HG03457 (cell line): ENCODE measurements around the gene EFR3B.

Source experiments
- ATAC-seq: cut with Tn5 transposase; IDR thresholded peaks from one replicate; pipeline ENCODE4 v1.9.1; 2021; ENCODE audit warnings: moderate number of reproducible peaks; ENCODE audit not compliant: unreplicated experiment

Gene EFR3B

DNA sequence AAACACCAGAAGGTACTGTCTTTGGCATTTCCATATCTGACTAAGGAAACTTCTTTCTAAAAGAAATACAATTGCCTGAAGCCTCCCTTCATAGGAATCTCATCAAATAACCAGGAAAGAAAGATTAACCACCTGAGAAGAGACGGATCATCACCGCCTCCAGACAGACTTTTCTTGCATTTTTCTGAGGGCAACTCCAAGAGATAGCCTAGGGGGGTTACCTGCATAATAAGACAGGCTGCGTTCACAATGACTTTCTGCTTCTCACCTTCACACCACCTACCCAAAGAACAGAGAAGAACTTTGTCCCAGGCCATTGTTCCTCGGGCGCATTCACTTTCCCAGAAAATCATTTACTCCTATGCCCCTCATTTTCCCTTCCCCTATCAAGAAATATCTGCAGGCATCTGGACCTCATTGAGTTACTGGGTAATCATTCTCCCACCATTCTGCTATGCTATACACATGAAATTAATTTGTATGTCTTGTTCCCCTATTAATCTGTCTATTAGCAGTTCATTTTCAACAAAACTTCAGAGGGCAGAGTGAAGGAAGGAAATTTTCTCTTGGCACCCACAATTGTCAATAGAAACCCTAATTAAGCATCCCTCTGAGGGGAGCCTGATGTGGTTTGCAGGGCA is 134.8 kb downstream of the EFR3B start:
- no peak for ATAC-seq

DNA sequence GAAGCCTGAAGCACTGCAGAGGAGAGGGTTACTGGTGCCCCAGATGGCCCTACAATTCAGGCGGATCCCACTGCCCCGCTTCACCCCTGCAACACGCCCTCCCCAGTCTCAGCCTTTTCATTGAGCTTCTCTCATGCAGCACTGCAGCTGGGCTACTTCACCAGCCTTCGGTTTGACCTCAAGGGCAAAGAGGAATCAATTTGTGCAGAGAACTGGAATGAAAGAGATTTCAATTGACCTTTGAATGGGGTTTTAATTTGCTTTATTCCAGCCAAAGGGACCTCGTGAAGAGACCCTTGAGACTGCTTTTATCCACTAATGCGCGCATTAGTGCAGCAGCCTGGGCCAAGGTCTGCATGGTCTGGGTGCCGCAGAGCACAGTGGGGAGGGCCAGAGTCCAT is 135.3 kb downstream of the EFR3B start:
- ATAC-seq, result no peak

DNA sequence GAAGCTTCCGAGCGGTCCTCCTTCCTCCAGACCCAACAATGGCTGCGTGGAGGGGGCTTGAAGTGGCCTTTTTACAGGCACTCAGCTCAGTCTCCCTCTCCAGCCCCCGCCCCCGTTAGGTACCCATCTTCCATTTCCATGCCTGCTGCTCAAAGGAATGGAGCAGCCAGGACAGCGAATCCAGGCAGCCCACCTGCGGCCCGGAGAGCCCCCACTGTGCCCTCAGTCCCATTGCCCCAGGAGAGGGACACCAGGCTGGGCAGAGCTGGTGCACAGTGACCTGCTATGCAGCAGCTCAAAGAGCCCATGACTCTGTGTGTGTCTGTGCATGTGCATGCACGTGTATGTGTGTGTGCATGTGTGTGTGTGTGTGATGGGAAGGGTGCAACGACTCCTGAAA is 137.1 kb downstream of the EFR3B start:
- no peak for ATAC-seq

DNA sequence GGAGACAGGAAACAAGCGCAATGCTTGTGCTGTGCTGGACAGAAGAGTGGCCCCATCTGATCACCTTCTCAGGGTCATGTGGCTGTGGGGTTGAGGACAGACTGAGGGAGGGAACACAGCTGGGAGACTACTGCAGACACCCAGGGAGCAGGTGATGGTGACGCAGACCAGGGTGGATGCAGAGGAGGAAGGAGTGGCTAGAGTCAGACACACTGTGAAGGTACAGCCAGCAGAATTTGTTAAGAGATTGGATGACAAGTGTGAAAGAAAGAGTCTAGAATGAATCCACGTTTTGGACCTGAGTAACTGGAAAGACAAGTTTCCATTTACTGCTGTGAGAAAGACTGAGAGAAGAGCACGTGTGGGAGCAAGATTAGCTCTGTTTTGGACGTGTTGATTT is 142.4 kb downstream of the EFR3B start:
- ATAC-seq, result no peak

DNA sequence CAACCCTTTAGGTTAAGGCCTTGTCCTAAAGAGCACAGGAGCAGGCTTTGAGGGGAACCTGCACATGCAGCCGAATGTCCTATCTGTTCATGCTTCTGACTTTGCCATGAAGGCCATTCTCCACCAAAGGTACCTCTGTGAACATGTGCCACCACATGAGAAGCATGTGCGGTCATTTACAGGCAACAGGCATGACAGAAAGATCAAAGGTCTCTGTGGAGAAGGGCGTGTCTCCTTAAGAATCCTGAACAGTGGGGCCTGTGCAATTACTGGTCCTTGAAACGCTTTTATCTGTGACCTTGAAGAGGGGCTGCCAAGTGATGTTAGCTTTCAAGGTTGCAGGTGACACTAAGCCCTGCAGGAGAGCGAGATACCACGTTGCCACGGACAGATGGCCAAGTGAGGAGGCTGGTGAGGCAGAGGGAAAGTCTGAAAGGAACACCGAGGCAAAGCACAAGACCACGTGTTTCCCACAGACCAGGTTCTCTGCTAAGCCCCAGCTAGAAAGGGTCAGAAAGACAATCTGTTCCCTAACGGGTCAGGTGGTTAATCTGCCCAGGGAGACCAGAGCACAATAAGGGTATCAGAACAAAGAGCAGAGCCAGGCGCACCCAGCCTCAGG is 146.0 kb downstream of the EFR3B start:
- no peak for ATAC-seq

DNA sequence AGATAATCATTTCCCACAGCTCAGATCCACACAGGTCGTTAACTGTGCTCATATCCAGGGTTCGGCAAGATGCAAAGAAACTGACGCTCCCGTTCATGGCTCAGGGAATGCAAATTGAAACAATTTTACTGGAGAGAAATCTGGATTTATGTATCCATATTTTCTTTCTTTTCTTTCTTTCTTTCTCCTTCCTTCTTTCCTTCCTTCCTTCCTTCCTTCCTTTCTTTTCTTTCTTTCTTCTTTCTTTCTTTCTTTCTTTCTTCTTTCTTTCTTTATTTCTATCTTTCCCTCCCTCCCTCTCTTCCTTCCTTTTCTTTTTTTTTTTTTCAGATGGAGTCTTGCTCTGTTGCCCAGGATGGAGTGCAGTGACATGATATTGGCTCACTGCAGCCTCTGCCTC is 146.5 kb downstream of the EFR3B start:
- no peak for ATAC-seq

DNA sequence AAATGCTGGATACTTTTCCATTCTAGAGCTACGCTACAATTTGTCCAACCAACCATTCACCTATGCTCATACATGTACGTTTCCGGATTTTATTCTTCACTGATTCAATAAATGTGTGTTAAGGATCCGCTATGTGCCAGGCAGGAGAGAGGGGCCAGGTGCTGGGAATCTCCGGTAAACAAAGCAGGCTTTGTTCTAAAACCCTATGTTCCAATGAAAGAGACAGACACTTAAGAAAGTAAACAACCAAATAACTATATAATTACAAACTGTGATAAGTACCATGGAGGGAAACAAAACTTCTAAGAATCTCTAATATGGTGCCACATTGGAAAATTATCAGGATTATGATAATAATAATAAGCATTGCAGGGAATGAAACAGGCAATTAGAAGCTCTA is 148.7 kb downstream of the EFR3B start:
- ATAC-seq, result no peak

DNA sequence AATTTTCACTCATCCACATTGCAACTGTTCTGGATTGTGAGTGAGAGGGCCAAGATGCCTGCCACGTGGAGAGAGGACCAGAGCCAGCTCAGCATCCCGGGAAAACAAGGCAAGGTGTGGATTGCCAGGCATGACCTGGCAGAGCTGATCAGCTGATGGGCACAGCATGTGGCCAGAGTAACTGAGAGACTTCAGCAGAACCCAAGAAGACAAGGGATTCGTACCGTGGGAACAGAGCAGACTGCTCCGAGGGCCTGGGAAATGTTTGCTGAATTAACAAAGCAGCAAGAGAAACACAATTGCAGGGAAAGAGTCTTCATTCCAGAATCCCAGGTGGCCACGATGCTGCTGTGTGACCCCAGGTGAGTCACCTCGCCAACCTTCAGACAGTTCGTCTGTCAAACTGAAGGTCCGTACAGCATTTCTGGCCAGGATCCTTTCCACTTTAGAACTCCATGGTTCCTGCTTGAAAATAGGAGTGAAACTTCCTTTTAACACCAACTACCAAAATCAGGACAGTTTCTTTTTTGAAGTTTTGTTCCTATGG is 152.8 kb downstream of the EFR3B start:
- no peak for ATAC-seq

DNA sequence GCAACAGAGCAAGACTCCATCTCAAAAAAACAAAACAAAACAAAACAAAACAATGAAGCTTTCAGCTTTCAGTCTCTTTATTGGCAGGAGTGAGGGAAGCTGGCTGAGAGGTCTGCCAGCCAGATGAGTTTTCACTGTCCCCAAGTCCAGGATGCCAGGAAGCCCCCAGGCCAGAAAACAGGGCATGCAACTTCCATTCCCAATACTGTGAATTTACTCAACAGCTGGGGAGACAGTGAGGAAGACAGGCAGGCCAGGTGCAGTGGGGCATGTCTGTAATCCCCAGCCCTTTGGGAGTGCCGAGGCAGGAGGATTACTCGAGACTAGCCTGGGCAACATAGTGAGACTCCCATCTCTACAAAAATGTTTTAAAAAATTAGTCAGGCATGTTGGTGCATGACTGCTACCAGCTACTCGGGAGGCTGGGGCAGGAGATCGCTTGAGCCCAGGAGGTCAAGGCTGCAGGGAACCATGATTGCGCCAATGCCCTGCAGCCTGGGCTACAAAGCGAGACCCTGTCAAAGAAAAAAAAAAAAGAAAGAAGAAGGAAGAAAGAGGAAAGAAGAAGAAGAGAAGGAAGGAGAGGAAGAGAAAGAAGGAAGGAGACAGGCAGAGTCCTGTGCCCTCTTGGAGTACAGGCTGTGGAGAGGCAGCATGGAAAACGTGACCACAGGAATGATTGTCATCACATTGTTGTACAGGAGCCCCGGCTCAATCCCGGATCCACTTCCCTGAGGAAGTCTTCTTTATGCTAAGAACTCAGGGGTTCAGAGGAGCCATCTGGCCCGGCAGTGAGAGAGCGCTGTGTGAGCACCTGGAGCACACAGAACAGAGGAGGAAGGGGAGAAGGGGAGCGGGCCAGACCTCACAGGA is 155.7 kb downstream of the EFR3B start:
- ATAC-seq, result no peak

DNA sequence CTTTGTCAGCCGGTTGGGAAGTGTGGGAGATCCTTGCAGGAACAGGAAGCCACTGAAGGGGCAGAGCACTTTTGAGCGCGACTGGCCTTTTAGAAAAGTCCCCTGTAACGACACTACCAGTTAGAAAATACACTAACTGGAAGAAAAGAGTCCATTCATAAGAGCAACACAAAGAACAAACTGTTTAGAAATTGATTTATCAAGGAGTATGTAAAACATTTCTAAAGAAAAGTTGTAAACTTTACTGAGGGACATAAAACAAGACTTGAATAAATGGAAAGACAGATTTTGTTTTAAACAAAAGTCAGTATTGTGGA is 156.3 kb downstream of the EFR3B start:
- no peak for ATAC-seq

DNA sequence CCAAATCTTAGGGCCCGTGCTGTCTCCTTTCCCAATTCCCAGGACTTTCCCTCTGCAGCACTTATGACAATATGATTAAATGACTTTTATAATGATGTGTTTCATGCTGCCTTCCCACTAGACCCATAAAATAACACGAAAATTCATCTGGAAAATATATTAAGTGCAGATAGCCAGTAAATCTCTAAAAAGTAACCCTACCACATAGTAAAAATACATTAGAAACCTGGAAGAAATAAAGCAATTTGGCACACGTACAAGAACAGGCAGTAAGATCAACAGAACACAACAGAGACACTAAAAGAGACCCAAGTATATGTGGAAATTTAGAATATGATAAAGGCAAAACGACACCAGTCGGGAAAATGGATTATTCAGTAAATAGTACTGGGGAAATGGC is 156.7 kb downstream of the EFR3B start:
- ATAC-seq, result no peak

DNA sequence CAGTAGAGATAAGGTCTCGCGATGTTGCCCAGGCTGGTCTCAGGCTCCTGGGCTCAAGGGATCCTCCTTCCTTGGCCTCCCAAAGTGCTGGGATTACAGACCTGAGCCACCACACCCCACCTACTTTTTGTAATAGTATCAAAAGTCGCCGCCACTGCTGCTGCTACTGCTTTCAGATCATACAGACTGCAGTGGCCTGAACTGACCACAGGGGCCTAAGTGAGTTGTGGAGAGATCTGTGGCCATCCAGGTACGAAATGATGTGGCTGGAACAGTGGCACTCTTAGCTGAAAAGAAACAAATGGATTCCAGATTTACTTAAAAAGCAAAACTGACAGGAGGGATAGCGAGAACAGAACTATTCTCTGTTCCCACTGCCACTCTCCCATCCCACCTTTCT is 159.4 kb downstream of the EFR3B start:
- ATAC-seq, result no peak

DNA sequence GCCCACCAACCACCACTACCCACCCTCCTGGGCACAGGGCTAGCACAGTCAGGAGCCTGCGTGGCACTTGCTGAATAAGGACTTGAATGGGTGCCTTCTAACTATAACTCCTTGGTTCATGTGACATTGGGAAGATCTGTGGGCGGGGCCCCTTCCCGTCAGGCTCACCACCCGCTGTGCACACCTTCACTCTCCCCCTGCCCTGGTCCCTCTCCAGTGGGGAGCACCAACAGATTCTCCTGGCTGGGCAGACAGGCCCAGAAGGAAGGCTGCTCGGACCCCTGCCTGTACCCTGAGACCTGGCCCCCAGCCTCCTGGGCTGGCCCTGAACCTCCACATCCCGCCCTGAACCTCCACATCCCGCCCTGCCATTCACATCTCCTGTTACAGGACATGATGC is 159.9 kb downstream of the EFR3B start:
- ATAC-seq, result no peak

DNA sequence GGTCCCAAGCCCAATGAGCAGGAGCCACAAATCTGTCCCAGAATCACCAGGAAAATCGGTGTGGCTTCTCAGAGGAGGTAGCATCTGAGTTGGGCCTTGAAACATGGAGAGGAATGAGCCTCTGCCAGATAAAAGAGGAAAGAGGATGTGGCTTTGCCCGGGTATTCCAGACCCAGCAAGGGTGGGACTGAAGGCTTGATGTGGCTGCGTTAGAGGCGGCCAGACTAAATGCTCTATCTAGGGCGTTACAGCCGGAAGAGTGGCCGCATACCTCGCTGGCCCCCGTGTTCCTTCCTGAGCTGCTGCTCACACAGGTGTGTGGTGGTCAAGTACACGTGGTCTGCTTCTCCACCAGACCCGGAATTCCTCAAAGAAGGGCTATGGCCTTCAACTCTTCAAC is 160.4 kb downstream of the EFR3B start:
- ATAC-seq, result no peak

DNA sequence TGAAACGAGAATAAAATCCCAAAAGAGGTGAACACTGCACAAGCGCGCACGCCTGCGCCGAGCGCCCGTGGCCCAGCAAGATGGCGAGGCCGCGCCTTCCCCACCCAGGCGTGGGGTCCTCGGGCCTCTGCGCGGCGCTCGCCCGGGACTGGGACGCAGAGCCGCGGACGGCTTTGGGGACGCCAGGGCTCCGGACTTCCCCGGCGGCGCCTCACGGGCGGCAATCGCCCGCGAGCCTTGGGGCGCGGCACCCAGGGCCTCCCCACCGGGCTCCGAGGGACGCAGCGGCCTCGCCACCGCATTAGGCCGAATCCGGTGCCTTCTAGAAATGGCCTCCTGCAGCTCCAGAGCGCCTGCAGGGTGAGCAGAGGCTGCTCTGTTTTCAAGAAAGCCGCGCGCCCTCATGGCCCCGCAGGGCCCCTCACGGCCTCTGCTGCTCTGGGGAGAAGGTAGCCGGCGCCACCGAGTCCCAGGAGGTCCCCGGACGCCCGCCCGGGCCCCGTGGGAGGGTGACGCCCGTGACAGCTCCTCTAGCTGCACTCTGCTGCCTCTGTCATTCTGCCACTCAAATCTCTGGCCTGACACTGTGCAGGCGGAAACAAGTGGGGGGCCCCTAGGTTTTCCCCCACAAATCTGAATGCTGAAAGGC is 162.4 kb downstream of the EFR3B start:
- ATAC-seq, result no peak

DNA sequence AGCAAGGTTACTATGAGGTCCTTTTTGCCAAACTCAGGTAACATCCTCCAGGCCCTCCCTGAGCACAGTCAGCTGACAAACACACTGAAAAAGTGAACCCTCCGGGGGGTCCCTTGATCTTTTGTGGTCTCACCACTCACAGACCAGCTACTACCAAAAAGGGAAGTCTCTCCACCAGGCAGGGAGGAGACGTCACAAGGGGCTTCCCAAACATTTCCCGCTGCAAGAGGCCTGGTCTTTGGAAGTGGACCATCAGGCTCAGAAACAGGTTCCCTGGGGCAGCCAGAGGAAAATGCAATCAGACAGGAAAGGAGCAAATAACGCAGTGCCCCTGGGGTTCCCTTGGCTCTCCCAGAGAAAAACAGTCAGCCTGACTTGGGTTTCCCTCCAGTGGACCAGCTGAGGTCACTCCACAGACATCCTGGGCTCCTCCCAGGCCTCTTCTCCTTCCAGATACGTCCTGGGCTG is 165.2 kb downstream of the EFR3B start:
- ATAC-seq, result no peak
